Effector memory CD4-positive, alpha-beta T cell (primary cell): ENCODE measurements around the gene IL23A.
A peak's percentile ranks its signal among the peaks of the same experiment; 100 is the strongest.

ENCODE experiments used
- DNase-seq, 3 donors: peaks; one replicate each; pipeline ENCODE4 v3.0.0-alpha.2; 2020
- H3K27ac ChIP-seq: 2 replicates; pipeline ENCODE4 v1.7.0; 2013; ENCODE audit warnings: mild to moderate bottlenecking, low read length, moderate library complexity; ENCODE audit not compliant: insufficient read depth, poor library complexity, severe bottlenecking
- H3K27me3 ChIP-seq: replicated peaks from 2 replicates; pipeline ENCODE4 v1.7.0; 2013; ENCODE audit warnings: mild to moderate bottlenecking, low read length; ENCODE audit not compliant: insufficient read depth, control insufficient read depth, poor library complexity, severe bottlenecking
- H3K36me3 ChIP-seq: 2 replicates; pipeline ENCODE4 v1.7.0; 2013; ENCODE audit warnings: mild to moderate bottlenecking, low read length, moderate library complexity; ENCODE audit not compliant: control insufficient read depth, insufficient read depth
- H3K4me1 ChIP-seq: 2 replicates; pipeline ENCODE4 v1.7.0; 2013; ENCODE audit warnings: low read length, mild to moderate bottlenecking; ENCODE audit not compliant: control insufficient read depth, insufficient read depth, poor library complexity, severe bottlenecking
- H3K4me3 ChIP-seq: 2 replicates; pipeline ENCODE4 v1.7.0; 2013; ENCODE audit warnings: low read length, low read depth, mild to moderate bottlenecking; ENCODE audit not compliant: insufficient read depth, poor library complexity, severe bottlenecking
- H3K9me3 ChIP-seq: 2 replicates; pipeline ENCODE4 v1.7.0; 2013; ENCODE audit warnings: mild to moderate bottlenecking, low read length, moderate library complexity; ENCODE audit not compliant: control insufficient read depth

Gene IL23A

GRCh38 chr12:56358836-56359532, 20.3 kb downstream of the IL23A start:
- peak overlapping the region; percentile 81 for H3K27ac ChIP-seq
- H3K36me3 ChIP-seq = peaks cover 24% of the 10 kb centered on the region
- H3K27me3 ChIP-seq = no peaks in the 10 kb centered on the region
- H3K4me1 ChIP-seq = peaks cover 12% of the 10 kb centered on the region
- no peak for DNase-seq
- peak overlapping the region; percentile 77 for H3K4me3 ChIP-seq
- H3K9me3 ChIP-seq = no peaks in the 10 kb centered on the region

GRCh38 chr12:56359851-56360767, 21.4 kb downstream of the IL23A start, which contains the start of gene STAT2:
Gene STAT2 (minus strand): TSS chr12:56360107. CDS start chr12:56356571, 3,536 bp downstream.
- Histone ChIP-seq H3K4me3 (peak within 1 kb of the TSS; percentile 77), H3K27ac (peak within 1 kb of the TSS; percentile 81), H3K36me3 (peaks cover 13% of the 10 kb centered on the region), H3K9me3 (no peaks in the 10 kb centered on the region), H3K27me3 (no peaks in the 10 kb centered on the region), H3K4me1 (peaks cover 12% of the 10 kb centered on the region)
- DNase-seq = peak; percentile 99 to 100 (median 99)

GRCh38 chr12:56361487-56362129, 22.9 kb downstream of the IL23A start:
- H3K4me3 ChIP-seq = no peak overlapping the region
- peaks cover 12% of the 10 kb centered on the region for H3K4me1 ChIP-seq
- H3K9me3 ChIP-seq = no peaks in the 10 kb centered on the region
- no peak for DNase-seq
- no peaks in the 10 kb centered on the region for H3K27me3 ChIP-seq
- no peaks in the 10 kb centered on the region for H3K36me3 ChIP-seq
- no peak overlapping the region for H3K27ac ChIP-seq

GRCh38 chr12:56362130-56363059, 23.7 kb downstream of the IL23A start, which contains the start of gene APOF:
Gene APOF (minus strand): TSS chr12:56362857. CDS start chr12:56362745, 112 bp downstream.
- DNase-seq = no peak
- H3K4me1 ChIP-seq = peaks cover 12% of the 10 kb centered on the region
- no peak within 1 kb of the TSS for H3K4me3 ChIP-seq
- no peak within 1 kb of the TSS for H3K27ac ChIP-seq
- no peaks in the 10 kb centered on the region for H3K36me3 ChIP-seq
- no peaks in the 10 kb centered on the region for H3K27me3 ChIP-seq
- no peaks in the 10 kb centered on the region for H3K9me3 ChIP-seq

GRCh38 chr12:56366948-56367347, 28.3 kb downstream of the IL23A start:
- Histone ChIP-seq H3K36me3 (no peaks in the 10 kb centered on the region), H3K9me3 (no peaks in the 10 kb centered on the region), H3K27ac (no peak overlapping the region), H3K27me3 (no peaks in the 10 kb centered on the region), H3K4me1 (no peaks in the 10 kb centered on the region), H3K4me3 (no peak overlapping the region)
- DNase-seq = no peak

- Histone ChIP-seq H3K36me3 (no peaks in the 10 kb centered on the region), H3K4me1 (no peaks in the 10 kb centered on the region), H3K4me3 (no peak overlapping the region), H3K27me3 (no peaks in the 10 kb centered on the region), H3K9me3 (no peaks in the 10 kb centered on the region), H3K27ac (no peak overlapping the region)
- DNase-seq = no peak
These were observed 34.8 kb downstream of the IL23A start for GRCh38 chr12:56373515-56373914.

GRCh38 chr12:56374726-56375597, 36.3 kb downstream of the IL23A start:
- Histone ChIP-seq H3K36me3 (no peaks in the 10 kb centered on the region), H3K9me3 (no peaks in the 10 kb centered on the region), H3K27me3 (no peaks in the 10 kb centered on the region), H3K4me3 (no peak overlapping the region), H3K4me1 (no peaks in the 10 kb centered on the region), H3K27ac (no peak overlapping the region)
- DNase-seq = no peak

- Histone ChIP-seq H3K4me1 (no peaks in the 10 kb centered on the region), H3K36me3 (no peaks in the 10 kb centered on the region), H3K9me3 (no peaks in the 10 kb centered on the region), H3K27me3 (no peaks in the 10 kb centered on the region), H3K4me3 (no peak overlapping the region), H3K27ac (no peak overlapping the region)
- DNase-seq = no peak
These were observed 37.1 kb downstream of the IL23A start for GRCh38 chr12:56375598-56376434.
